GM23248 (cell line): ENCODE data around the gene DDX47.

Experiments used
- EZH2 ChIP-seq: fragments of 200-600 bp; sonication (generic); IDR thresholded peaks from 2 replicates; pipeline ENCODE4 v1.6.1; 2018; ENCODE audit warnings: antibody characterized with exemption, mild to moderate bottlenecking; ENCODE audit not compliant: insufficient read depth, poor library complexity, severe bottlenecking
- EZH2phosphoT487 ChIP-seq: fragments of 200-600 bp; sonication (generic); IDR thresholded peaks from 2 replicates; pipeline ENCODE4 v1.6.1; 2018; ENCODE audit warnings: antibody characterized with exemption, moderate library complexity, mild to moderate bottlenecking, low read depth; ENCODE audit not compliant: insufficient read depth

GRCh38 chr12:12764824-12765223 is 48.3 kb upstream of the DDX47 start:
- TF ChIP-seq EZH2phosphoT487 = no peak
- no peak for TF ChIP-seq EZH2
